GM18526 (cell line): ENCODE data around the gene HIKESHI.
A peak's percentile ranks its signal among the peaks of the same experiment; 100 is the strongest.

Source experiments
- POLR2A ChIP-seq: IDR thresholded peaks from 3 replicates; pipeline ENCODE4 v1.6.1; 2011; ENCODE audit not compliant: insufficient read length; ENCODE audit errors: extremely low read depth

HIKESHI gene, protein sequence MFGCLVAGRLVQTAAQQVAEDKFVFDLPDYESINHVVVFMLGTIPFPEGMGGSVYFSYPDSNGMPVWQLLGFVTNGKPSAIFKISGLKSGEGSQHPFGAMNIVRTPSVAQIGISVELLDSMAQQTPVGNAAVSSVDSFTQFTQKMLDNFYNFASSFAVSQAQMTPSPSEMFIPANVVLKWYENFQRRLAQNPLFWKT

DNA sequence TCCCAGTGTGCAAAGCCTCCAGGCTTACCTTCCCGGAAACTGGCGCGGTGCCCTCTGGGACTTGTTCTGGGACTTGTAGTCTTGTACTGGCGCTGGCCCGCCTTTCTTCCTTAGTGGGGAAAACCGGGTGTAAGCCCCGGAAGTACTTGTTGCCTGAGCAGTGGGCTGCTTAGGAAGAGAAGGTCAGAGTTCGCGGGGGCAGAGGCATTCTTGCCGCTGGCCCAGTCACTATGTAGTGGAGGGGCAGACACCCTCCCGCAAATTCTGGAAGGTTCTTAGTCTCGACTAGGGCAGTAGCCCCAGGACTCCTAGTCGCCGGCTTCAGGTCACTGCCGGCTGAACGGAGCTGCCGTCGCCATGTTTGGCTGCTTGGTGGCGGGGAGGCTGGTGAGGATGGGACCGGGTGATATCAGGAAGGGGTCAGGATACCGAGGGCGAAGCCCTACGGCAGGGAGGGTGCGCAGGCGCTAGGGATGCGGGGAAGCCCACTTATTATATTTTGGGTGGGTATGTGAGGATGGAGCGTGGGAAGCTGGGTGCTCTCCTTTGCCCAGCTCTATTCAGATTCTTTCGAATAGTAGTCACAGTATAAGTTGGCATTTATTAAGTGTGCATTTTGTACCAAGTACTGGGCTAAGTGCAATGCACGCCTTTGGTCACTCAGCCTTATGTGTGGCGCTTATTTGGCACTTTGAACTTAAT is at the start of gene HIKESHI:
TSS of gene HIKESHI (plus strand) at position 149 of the 702 bp plus-strand sequence. CDS start at position 358, 209 bp downstream.
- peak; percentile 85 for TF ChIP-seq POLR2A

DNA sequence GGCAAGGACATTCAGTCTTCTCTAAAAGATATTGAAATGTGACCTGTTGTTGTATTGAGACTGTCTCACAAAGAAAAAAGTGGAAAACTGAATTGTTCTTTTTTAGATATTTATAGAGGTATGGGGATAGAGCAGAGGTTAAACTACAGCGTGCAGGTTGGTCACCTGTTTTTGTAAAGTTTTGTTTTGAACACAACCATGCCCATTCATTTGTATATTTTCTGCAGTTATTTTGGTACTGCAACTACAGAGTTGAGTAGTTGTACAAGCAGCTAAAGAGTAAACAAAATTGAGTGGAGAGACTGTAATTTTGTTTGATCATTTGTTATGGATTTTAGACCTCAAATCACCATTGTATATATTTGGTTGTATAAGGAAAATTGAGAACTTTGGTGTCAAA is 46.1 kb upstream of the HIKESHI start:
- TF ChIP-seq POLR2A = no peak

DNA sequence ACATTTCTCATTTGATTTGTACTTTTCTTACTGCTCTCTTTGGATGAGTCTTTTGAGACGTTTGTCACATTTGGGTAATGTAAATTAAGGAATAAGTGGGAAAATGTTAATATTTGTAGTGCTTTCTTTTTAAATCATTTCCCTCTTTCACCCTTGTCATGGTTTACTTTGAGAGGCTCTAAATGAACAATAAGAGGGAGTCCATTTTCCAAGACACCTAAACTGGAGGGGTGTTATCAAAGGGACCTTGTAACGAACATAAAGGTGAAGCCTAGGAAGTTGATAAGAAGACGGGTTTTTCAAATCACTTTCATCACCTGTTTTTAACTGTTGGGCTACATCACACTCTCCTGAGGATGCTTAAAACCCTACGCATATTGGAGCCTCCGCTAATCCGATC is 45.4 kb upstream of the HIKESHI start:
- TF ChIP-seq POLR2A = no peak

DNA sequence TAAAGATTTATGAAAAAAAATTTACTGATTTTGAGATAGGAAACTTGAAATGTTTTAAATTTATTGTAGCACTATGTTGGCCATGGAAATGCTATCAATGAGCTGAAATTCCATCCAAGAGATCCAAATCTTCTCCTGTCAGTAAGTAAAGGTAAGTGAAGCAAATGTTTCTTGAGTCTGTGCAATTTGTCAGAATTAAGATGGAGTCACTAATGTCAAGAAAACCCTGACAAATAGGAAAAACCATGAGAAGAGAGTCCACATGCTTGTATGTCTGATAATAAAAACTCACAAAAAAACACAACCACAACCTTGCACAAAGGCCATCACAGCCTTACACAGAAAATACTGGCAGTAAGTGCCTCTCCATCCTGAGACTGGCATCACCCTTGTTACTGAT is 44.6 kb upstream of the HIKESHI start:
- no peak for TF ChIP-seq POLR2A

DNA sequence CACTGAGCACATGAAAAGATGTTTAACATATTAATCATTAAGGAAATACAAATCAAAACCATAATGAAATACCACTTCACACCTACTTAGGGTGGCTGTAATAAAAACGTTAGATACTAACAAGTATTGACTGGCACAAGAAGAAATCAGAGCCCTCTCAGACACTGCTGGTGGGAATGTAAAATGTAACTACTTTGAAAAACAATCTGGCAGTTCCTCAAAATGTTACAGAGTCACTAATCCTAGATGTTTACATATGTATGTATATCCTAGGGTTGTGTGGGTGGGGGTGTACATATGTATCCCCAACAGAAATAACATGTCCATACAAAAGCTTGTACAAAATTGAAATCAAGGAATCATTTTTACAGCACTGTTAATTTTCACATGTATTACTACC is 42.3 kb upstream of the HIKESHI start:
- TF ChIP-seq POLR2A = no peak

DNA sequence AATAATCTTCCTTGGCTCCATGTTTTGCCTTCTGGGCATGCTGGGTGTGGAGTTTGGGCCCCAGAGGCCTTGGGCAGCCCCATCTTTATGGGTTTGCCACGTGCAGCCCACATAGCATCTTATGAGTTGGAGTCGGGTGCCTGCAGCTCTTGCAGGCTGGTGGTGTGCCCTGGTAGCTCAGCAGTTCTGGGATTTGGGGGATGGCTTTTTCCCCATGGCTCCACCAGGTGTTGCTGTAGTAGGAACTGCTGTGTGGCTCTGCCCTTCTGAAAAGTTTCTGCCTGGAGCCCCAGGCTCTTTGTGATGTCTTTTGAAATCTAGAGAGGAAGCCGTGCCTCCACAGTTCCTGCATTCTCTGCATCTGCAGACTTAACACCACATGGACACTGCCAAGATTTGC is 40.7 kb upstream of the HIKESHI start:
- TF ChIP-seq POLR2A = no peak

DNA sequence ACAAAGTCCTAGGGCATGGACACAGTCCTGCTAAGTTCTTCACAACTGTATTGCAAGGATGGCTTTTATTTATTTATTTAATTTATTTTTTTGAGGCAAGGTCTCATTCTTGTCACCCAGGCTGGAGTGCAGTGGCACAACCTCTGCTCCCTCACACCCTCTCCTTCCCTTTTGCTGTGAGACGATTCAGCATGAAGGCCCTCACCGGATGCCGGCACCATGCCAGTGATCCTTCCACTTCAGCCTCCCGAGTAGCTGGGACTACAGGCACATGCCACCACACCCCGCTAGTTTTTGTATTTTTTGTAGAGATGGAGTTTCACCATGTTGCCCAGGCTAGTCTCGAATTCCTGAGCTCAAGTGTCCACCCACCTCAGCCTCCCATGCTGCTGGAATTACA is 39.7 kb upstream of the HIKESHI start:
- no peak for TF ChIP-seq POLR2A

DNA sequence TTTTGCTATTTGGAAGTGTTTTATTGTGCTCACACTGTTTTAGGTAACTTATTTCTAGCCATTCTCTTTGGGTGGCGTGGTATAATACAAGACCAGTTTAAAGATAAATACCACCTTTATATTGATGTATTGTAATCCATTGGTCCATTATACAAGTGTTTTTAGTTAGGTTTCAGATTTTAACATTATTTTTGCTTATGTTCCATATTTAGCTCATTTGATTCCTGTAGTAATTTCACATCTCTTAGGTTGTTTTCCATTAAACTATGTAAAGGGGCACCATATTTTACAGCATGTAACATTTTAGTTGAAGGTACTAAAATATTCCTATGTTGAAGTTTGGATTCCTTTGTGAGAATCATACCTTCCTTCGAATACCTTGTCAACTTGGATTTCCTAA is 37.4 kb upstream of the HIKESHI start:
- no peak for TF ChIP-seq POLR2A

DNA sequence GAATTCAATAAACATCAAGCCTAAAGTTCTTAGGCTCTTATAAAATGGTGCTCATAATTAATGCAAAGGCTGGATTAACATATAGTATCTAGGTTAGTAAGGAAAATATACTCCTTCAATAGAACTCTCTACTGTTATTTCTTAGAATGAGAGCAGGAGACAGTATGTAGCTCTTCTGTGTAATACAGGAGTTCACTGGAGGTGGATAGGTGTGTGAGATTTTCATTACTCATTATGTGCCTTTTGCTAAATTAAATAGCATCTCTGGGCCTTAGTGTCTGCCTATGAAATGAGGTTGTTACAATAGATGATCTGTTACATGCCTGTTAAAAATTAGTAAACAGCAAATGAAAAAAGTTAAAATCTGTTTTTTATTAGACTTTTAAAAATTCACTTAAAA is 36.8 kb upstream of the HIKESHI start:
- TF ChIP-seq POLR2A = no peak

DNA sequence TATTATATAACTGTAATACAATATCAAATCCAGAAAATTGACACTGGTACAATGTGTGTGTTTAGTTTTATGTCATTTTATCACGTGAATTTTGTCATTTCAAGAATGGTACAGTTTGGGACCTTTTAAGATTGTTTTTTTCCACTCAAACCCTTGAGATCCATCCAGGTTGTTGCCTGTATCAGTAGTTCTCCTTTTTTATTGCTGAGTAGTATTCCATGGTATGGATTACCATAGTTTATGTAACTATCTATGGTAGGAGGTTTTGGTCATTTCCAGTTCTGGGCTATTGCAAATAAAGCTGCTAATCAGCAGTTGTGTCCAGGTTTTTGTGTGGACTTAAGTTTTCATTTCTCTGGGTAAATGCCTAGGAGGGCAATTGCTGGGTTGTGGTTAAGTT is 32.4 kb upstream of the HIKESHI start:
- TF ChIP-seq POLR2A = no peak

DNA sequence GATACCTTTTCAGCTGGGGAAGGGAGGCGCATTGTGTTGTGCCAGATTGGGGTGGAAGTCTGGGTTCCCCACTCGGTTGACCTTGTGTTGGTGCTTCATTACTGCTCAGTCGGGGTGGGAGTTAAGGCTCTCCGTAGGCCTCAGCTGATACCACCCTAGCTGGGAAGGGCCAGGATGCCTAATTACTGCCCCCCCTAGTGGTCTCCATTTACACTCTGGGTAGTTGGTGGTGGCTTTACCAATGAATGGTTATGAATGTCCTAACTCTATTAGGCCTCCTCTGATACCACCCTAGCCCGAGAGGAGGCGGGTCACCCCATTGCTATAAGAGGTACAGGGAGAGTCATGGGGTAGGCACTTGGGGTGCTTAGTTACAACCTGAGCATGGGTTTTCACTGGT is 27.5 kb upstream of the HIKESHI start:
- TF ChIP-seq POLR2A = no peak

DNA sequence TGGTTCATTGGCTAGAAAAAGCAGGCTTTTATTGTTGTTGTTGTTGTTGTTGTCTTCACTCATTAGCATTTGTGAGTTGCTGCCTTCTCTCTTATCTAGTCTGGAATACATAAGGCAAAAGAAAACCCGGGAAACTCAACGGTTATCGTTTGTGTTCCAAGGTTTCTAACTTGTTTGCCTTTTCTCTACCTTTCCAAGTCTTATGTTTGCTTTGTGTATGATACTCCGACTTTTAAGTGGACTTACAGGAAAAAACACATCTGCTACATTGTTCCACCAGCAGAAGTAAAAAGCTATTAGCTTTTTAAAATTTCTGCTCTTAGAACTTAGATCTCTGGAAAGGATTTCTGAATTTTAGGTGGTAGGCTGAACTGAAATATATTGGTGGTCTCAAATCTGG is 27.0 kb upstream of the HIKESHI start:
- no peak for TF ChIP-seq POLR2A

DNA sequence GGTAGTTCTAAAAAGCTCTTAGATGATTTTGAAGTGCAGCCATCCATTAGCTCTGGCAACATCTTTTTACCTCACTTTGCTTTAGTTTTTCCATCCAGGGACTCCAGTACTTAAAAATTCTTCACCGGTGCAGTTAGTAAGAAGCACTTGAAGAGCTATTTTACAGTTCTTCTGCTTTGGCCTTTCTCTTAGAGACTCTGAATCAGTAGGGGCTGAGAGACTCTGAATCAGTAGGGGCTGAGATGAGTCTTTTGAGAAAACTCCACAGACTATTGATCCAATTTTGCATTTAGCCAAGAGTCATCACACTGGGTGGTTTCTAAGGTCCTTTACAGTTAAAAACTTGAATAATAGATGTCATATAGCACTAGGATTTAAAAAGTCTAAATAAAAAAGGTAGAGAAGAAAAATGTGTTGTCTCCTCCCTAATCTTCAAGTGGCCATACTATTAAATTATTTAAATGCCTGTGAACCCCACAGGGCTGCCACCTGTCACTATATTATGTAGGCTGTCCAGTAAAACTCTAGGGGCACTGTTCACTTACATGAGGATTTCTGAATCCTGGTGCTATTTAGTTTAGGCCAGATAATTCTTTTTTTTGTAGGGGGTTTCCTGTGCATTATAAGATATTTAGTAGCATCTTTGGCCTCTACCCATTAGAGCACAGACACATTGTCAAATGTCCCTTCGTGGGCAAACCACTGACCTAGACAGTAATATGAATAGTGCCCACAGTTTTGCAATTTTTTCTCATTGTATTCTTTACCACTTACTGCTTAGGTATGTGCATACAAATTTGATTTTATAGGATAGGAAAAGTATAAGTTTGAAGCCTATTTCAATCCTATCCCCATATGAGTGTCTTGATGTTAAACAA is 26.3 kb upstream of the HIKESHI start:
- no peak for TF ChIP-seq POLR2A

DNA sequence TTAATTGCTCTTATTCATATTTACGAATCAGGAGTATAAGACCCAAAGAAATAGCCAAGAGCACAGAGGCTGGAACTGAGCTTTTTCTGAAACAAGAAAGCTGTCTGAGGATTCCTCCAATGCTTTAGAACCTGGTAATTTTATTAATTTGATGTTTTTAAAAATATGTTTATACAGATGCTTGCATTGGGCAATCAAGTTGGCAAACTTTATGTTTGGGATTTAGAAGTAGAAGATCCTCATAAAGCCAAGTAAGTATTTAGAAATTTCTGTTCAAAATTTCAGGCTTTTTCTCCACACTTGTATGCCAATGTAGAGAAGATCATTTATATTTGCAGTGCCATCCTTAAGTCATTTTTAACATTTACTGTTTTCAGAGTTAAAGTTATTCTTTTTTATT is 24.3 kb upstream of the HIKESHI start:
- no peak for TF ChIP-seq POLR2A

DNA sequence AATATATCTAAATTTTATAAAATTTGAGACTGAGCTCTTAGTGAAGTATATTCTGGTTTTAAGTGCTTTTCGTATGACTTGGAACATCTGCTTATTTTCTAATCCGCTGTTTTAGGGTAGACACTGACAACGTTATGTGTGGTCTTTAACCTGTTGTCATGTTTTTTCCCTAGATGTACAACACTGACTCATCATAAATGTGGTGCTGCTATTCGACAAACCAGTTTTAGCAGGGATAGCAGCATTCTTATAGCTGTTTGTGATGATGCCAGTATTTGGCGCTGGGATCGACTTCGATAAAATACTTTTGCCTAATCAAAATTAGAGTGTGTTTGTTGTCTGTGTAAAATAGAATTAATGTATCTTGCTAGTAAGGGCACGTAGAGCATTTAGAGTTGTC is 23.8 kb upstream of the HIKESHI start:
- TF ChIP-seq POLR2A = no peak

DNA sequence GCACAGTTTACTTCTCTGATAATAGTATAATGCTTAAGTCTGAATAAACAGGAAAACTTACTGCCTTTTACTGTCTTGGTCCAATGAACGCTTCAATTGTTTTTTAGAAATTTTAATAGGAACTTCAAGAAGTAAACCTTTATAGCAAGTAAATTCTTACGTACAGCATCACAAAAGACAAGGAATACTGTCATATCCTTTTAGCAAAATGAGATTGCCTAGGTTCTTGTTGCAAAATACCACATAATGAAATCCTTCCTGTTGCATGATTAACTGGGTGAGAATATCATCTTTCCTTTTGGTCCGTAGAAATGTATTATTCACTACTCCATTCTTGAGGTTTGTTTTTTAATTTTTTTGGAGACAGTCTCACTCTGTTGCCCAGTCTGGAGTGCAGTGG is 22.3 kb upstream of the HIKESHI start:
- no peak for TF ChIP-seq POLR2A
